ENCODE measurements around the gene KIF26B. TPM values are rescaled to one million over a fixed set of nuclear protein-coding genes. Genes with fewer than 3 reads are reported as not detected.

The KIF26B gene
- polyA plus RNA-seq, 1 donor (not counting 4 experiments of a cell fraction or from before 2014, with no cell fraction given), result 0.58 TPM

GRCh38 chr1:245411245-245412036, 256.7 kb downstream of the KIF26B start:
- DNase-seq (ENCODE audit: low read depth, low spot score) (no peak), FAIRE-seq (no peak)
- Histone ChIP-seq H3K27ac (ENCODE audit: control insufficient read depth, insufficient read depth, low read length) (no peak overlapping the region), H3K9me3 (ENCODE audit: control insufficient read depth, low read depth, low read length) (no peaks in the 10 kb centered on the region), H4K20me1 (ENCODE audit: control insufficient read depth, extremely low read depth, insufficient read depth, low read length) (no peaks in the 10 kb centered on the region), H3K27me3 (ENCODE audit: control insufficient read depth, extremely low read depth, insufficient read depth, low read length) (no peaks in the 10 kb centered on the region), H3K4me1 (ENCODE audit: control insufficient read depth, extremely low read depth, insufficient read depth, low read length) (no peaks in the 10 kb centered on the region), H3K79me2 (ENCODE audit: control insufficient read depth, insufficient read depth, low read length) (no peaks in the 10 kb centered on the region), H3K4me2 (ENCODE audit: control insufficient read depth, extremely low read depth, insufficient read depth, low read depth, low read length) (no peak overlapping the region), H3K36me3 (ENCODE audit: control insufficient read depth in 2 of 2, extremely low read depth in 1 of 2, insufficient read depth in 2 of 2, low read length in 2 of 2) (no peaks in the 10 kb centered on the region), H3K9ac (ENCODE audit: control insufficient read depth, extremely low read depth, insufficient read depth, low read length) (no peak overlapping the region), H3K9me1 (ENCODE audit: control insufficient read depth, extremely low read depth, insufficient read depth, low read length) (no peaks in the 10 kb centered on the region), H2AFZ (ENCODE audit: control insufficient read depth, low read length) (no peak overlapping the region), H3K4me3 (ENCODE audit: control insufficient read depth in 2 of 3, extremely low read depth in 1 of 3, insufficient read depth in 2 of 3, low read depth in 1 of 3, low read length in 3 of 3) (no peak overlapping the region)
- TF ChIP-seq CTCF (optimal IDR thresholded peaks at IDR 0.05 in 1 of 3, IDR thresholded peaks at IDR 0.05 in 1 of 3, conservative IDR thresholded peaks at IDR 0.05 in 1 of 3; ENCODE audit: extremely low read depth in 1 of 3, insufficient read depth in 2 of 3, low read length in 3 of 3) (no peak), EZH2 (IDR thresholded peaks at IDR 0.05; ENCODE audit: low read length) (no peak)
- dilution Hi-C loops (cut with MboI; ENCODE audit: extremely low pct_ligation_motif_present, low sequenced_read_pairs), result no loop called here

GRCh38 chr1:245412306-245412705, 257.5 kb downstream of the KIF26B start:
- Histone ChIP-seq H3K27me3 (ENCODE audit: control insufficient read depth, extremely low read depth, insufficient read depth, low read length) (no peaks in the 10 kb centered on the region), H3K27ac (ENCODE audit: control insufficient read depth, insufficient read depth, low read length) (no peak overlapping the region), H3K36me3 (ENCODE audit: control insufficient read depth in 2 of 2, extremely low read depth in 1 of 2, insufficient read depth in 2 of 2, low read length in 2 of 2) (no peaks in the 10 kb centered on the region), H3K79me2 (ENCODE audit: control insufficient read depth, insufficient read depth, low read length) (no peaks in the 10 kb centered on the region), H4K20me1 (ENCODE audit: control insufficient read depth, extremely low read depth, insufficient read depth, low read length) (no peaks in the 10 kb centered on the region), H3K9me1 (ENCODE audit: control insufficient read depth, extremely low read depth, insufficient read depth, low read length) (no peaks in the 10 kb centered on the region), H3K4me2 (ENCODE audit: control insufficient read depth, extremely low read depth, insufficient read depth, low read depth, low read length) (no peak overlapping the region), H3K4me3 (ENCODE audit: control insufficient read depth in 2 of 3, extremely low read depth in 1 of 3, insufficient read depth in 2 of 3, low read depth in 1 of 3, low read length in 3 of 3) (no peak overlapping the region), H3K9me3 (ENCODE audit: control insufficient read depth, low read depth, low read length) (no peaks in the 10 kb centered on the region), H3K4me1 (ENCODE audit: control insufficient read depth, extremely low read depth, insufficient read depth, low read length) (no peaks in the 10 kb centered on the region), H2AFZ (ENCODE audit: control insufficient read depth, low read length) (no peak overlapping the region), H3K9ac (ENCODE audit: control insufficient read depth, extremely low read depth, insufficient read depth, low read length) (no peak overlapping the region)
- FAIRE-seq (no peak), DNase-seq (ENCODE audit: low read depth, low spot score) (no peak)
- dilution Hi-C loops (cut with MboI; ENCODE audit: extremely low pct_ligation_motif_present, low sequenced_read_pairs), result no loop called here
- TF ChIP-seq EZH2 (IDR thresholded peaks at IDR 0.05; ENCODE audit: low read length) (no peak), CTCF (optimal IDR thresholded peaks at IDR 0.05 in 1 of 3, IDR thresholded peaks at IDR 0.05 in 1 of 3, conservative IDR thresholded peaks at IDR 0.05 in 1 of 3; ENCODE audit: extremely low read depth in 1 of 3, insufficient read depth in 2 of 3, low read length in 3 of 3) (no peak)
